ENCODE results near the gene GRIA1.

- TF ChIP-seq CTCF (IDR thresholded peaks at IDR 0.05; ENCODE audit: low read depth, low read length) (no peak), EZH2phosphoT487 (IDR thresholded peaks at IDR 0.05; ENCODE audit: low read depth) (no peak)
Observed at GRCh38 chr5:153676406-153676805, 185.9 kb downstream of the GRIA1 start.
